Fibroblast of lung (primary cell): ENCODE data around the gene CAMK1D.

Experiments used
- EZH2 ChIP-seq: IDR thresholded peaks from 2 replicates; pipeline ENCODE4 v1.5.1; 2012; ENCODE audit warnings: low read length, control low read depth, mild to moderate bottlenecking; ENCODE audit errors: missing control alignments
- TF ChIP-seq, protein P1 (sequence below), 2 donors: IDR thresholded peaks in 1 of 2; conservative IDR thresholded peaks in 1 of 2; 1 replicate in 1 of 2; 2 replicates in 1 of 2; pipeline ENCODE4 v1.5.1; 2011 to 2012; ENCODE audit warnings: low read length in 2 of 2, control low read depth in 1 of 2, inconsistent platforms in 1 of 2, low read depth in 1 of 2, mild to moderate bottlenecking in 1 of 2

DNA sequence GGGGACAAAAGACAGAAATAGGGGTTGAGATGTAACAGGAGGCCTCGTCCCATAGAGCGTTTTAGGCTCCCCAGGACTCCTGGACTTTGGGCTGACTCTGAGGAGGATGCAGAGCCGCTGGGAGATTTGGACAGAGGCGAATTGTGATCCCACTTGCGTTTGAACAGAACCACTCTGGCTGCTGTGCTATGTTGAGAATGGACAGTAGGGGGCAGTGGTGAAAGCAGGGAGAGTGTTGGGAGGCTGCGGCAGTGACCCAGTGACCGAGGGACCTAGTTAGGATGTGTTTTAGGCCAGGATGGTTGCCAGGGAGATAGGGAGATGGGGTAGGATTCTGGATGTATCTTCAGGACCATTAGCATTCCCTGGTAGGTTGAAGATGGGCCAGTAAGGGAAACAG is 380.5 kb downstream of the CAMK1D start:
- TF ChIP-seq, protein P1, sequence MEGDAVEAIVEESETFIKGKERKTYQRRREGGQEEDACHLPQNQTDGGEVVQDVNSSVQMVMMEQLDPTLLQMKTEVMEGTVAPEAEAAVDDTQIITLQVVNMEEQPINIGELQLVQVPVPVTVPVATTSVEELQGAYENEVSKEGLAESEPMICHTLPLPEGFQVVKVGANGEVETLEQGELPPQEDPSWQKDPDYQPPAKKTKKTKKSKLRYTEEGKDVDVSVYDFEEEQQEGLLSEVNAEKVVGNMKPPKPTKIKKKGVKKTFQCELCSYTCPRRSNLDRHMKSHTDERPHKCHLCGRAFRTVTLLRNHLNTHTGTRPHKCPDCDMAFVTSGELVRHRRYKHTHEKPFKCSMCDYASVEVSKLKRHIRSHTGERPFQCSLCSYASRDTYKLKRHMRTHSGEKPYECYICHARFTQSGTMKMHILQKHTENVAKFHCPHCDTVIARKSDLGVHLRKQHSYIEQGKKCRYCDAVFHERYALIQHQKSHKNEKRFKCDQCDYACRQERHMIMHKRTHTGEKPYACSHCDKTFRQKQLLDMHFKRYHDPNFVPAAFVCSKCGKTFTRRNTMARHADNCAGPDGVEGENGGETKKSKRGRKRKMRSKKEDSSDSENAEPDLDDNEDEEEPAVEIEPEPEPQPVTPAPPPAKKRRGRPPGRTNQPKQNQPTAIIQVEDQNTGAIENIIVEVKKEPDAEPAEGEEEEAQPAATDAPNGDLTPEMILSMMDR (conservative IDR thresholded peaks at IDR 0.05 in 1 of 2, IDR thresholded peaks at IDR 0.05 in 1 of 2; ENCODE audit: low read depth in 1 of 2, low read length in 2 of 2): peak in 1 of 2 donors; percentile 29
- TF ChIP-seq EZH2: no peak
